GM23338 (cell line): ENCODE results near the gene CECR2. TPM values are rescaled to one million over a fixed set of nuclear protein-coding genes. Genes with fewer than 3 reads are reported as not detected.

Experiments
- ATAC-seq: fragments of 200-7000 bp; cut with Tn5 transposase; 3 replicates; pipeline ENCODE4 v1.9.1; 2020
- DNase-seq: peaks from one replicate; pipeline ENCODE4 v3.0.0-alpha.2; 2015; ENCODE audit warnings: low spot score
- H2AFZ ChIP-seq: fragments of 200-600 bp; sonication (generic); 2 replicates; pipeline ENCODE4 v1.8.0; 2016; ENCODE audit warnings: antibody characterized with exemption, mild to moderate bottlenecking, moderate library complexity
- H3F3A ChIP-seq: fragments of 200-600 bp; sonication (generic); replicated peaks from 2 replicates; pipeline ENCODE4 v1.8.0; 2017; ENCODE audit warnings: antibody characterized with exemption, mixed run types, low read depth
- H3K27ac ChIP-seq: fragments of 200-600 bp; sonication (generic); 2 replicates; pipeline ENCODE4 v1.6.1; 2016; ENCODE audit warnings: low read depth
- H3K27me3 ChIP-seq: fragments of 200-600 bp; sonication (generic); 2 replicates; pipeline ENCODE4 v1.8.0; 2016; ENCODE audit warnings: mild to moderate bottlenecking, mixed run types, moderate library complexity; ENCODE audit not compliant: insufficient read depth
- H3K36me3 ChIP-seq: fragments of 200-600 bp; sonication (generic); 2 replicates; pipeline ENCODE4 v1.8.0; 2016; ENCODE audit warnings: mild to moderate bottlenecking; ENCODE audit not compliant: insufficient read depth
- H3K4me1 ChIP-seq: fragments of 200-600 bp; sonication (generic); 2 replicates; pipeline ENCODE4 v1.8.0; 2016; ENCODE audit warnings: mild to moderate bottlenecking, moderate library complexity; ENCODE audit not compliant: insufficient read depth
- H3K4me2 ChIP-seq: fragments of 200-600 bp; sonication (generic); 2 replicates; pipeline ENCODE4 v1.7.1; 2017; ENCODE audit warnings: mixed run types
- H3K4me3 ChIP-seq: fragments of 200-600 bp; sonication (generic); 2 replicates; pipeline ENCODE4 v1.6.1; 2016; ENCODE audit warnings: mixed run types
- H3K79me2 ChIP-seq: fragments of 200-600 bp; sonication (generic); replicated peaks from 2 replicates; pipeline ENCODE4 v1.8.0; 2017; ENCODE audit warnings: mild to moderate bottlenecking; ENCODE audit not compliant: insufficient read depth
- H3K9me2 ChIP-seq: fragments of 200-600 bp; sonication (generic); 2 replicates; pipeline ENCODE4 v1.8.0; 2017; ENCODE audit not compliant: insufficient read depth
- H4K20me1 ChIP-seq: fragments of 200-600 bp; sonication (generic); replicated peaks from 2 replicates; pipeline ENCODE4 v1.8.0; 2017; ENCODE audit warnings: mild to moderate bottlenecking; ENCODE audit not compliant: insufficient read depth
- H3K27ac Mint-ChIP-seq: 2 replicates; pipeline ENCODE4 v1.8.0; 2020; ENCODE audit warnings: inconsistent platforms, mild to moderate bottlenecking, moderate library complexity, mixed read lengths
- H3K27me3 Mint-ChIP-seq: 3 replicates; pipeline ENCODE4 v1.8.0; 2022; ENCODE audit warnings: low read depth, mild to moderate bottlenecking, moderate library complexity, mixed read lengths, inconsistent platforms; ENCODE audit not compliant: insufficient read depth, poor library complexity
- H3K36me3 Mint-ChIP-seq: 3 replicates; pipeline ENCODE4 v1.8.0; 2021; ENCODE audit warnings: low read depth, mild to moderate bottlenecking, inconsistent platforms, moderate library complexity, mixed read lengths
- H3K4me1 Mint-ChIP-seq: 3 replicates; pipeline ENCODE4 v1.8.0; 2020; ENCODE audit warnings: mild to moderate bottlenecking, inconsistent platforms, mixed read lengths
- H3K4me3 Mint-ChIP-seq: 3 replicates; pipeline ENCODE4 v1.8.0; 2021; ENCODE audit warnings: moderate library complexity, mild to moderate bottlenecking, inconsistent platforms, mixed read lengths
- H3K9me3 Mint-ChIP-seq: 3 replicates; pipeline ENCODE4 v1.8.0; 2020; ENCODE audit warnings: moderate library complexity, mild to moderate bottlenecking, inconsistent platforms, mixed read lengths
- CREB1 ChIP-seq: fragments of 250-450 bp; sonication (Bioruptor Pico); IDR thresholded peaks from 2 replicates; pipeline ENCODE4 v1.5.0; 2020; ENCODE audit warnings: low read depth, mild to moderate bottlenecking, moderate library complexity
- EZH2 ChIP-seq: fragments of 200-600 bp; sonication (generic); IDR thresholded peaks from one replicate; pipeline ENCODE4 v1.8.0; 2017; ENCODE audit warnings: antibody characterized with exemption, mild to moderate bottlenecking, low read depth; ENCODE audit not compliant: unreplicated experiment
- EZH2phosphoT487 ChIP-seq: fragments of 200-600 bp; sonication (generic); IDR thresholded peaks from one replicate; pipeline ENCODE4 v1.8.1; 2018; ENCODE audit warnings: antibody characterized with exemption; ENCODE audit not compliant: unreplicated experiment
- JUNB ChIP-seq: IDR thresholded peaks from one replicate; pipeline ENCODE4 v1.6.1; 2016; ENCODE audit warnings: antibody characterized with exemption; ENCODE audit not compliant: unreplicated experiment
- NANOG ChIP-seq: IDR thresholded peaks from 2 replicates; pipeline ENCODE4 v1.6.1; 2016; ENCODE audit warnings: antibody characterized with exemption, borderline replicate concordance
- POLR2AphosphoS5 ChIP-seq: IDR thresholded peaks from 2 replicates; pipeline ENCODE4 v1.6.1; 2016; ENCODE audit warnings: antibody characterized with exemption, low read depth
- STAT1 ChIP-seq: IDR thresholded peaks from one replicate; pipeline ENCODE4 v1.6.1; 2016; ENCODE audit warnings: antibody characterized with exemption; ENCODE audit not compliant: unreplicated experiment
- ZNF114 ChIP-seq: fragments of 250-450 bp; sonication (Bioruptor Pico); IDR thresholded peaks from 2 replicates; pipeline ENCODE4 v1.5.0; 2020; ENCODE audit warnings: mild to moderate bottlenecking, moderate library complexity
- ZNF331 ChIP-seq: fragments of 250-450 bp; sonication (Bioruptor Pico); IDR thresholded peaks from 2 replicates; pipeline ENCODE4 v1.5.0; 2020; ENCODE audit warnings: low read depth, mild to moderate bottlenecking, moderate library complexity
- polyA plus RNA-seq: library from polyadenylated mRNA; unstranded; fragments of >200 nt; fragmentation: Nextera tagmentation; extraction: Ambion mirVana; gene quantifications from 2 replicates; pipeline ENCODE4 v1.2.1, GENCODE V29; 2016
- total RNA-seq: library from RNA; depleted of rRNA; stranded (reverse); fragments of >200 nt; shearing (Covaris generic); gene quantifications from 2 replicates; pipeline ENCODE4 v1.2.3, GENCODE V29; 2014
- TF ChIP-seq, protein P1 (sequence below): fragments of 250-450 bp; sonication (Bioruptor Pico); IDR thresholded peaks from 2 replicates; pipeline ENCODE4 v1.5.0; 2020; ENCODE audit warnings: mild to moderate bottlenecking, moderate library complexity
- TF ChIP-seq, protein P2 (sequence below), 2 experiments: fragments of 200-600 bp in 1 of 2; sonication (generic) in 1 of 2; conservative IDR thresholded peaks; 2 replicates each; pipeline versions ENCODE4 v1.5.1 to v1.6.1; 2016 to 2017; ENCODE audit warnings: antibody characterized with exemption in 2 of 2, low read depth in 2 of 2, mild to moderate bottlenecking in 2 of 2, moderate library complexity in 1 of 2
- TF ChIP-seq, protein P3 (sequence below): IDR thresholded peaks from one replicate; pipeline ENCODE4 v1.6.1; 2018; ENCODE audit warnings: antibody characterized with exemption; ENCODE audit not compliant: unreplicated experiment
- TF ChIP-seq, protein P4 (sequence below): IDR thresholded peaks from 2 replicates; pipeline ENCODE4 v1.6.1; 2016; ENCODE audit warnings: antibody characterized with exemption

Gene CECR2
- total and polyA plus RNA-seq, 2 experiments from 2014 or later: 18.4 to 110 TPM

DNA sequence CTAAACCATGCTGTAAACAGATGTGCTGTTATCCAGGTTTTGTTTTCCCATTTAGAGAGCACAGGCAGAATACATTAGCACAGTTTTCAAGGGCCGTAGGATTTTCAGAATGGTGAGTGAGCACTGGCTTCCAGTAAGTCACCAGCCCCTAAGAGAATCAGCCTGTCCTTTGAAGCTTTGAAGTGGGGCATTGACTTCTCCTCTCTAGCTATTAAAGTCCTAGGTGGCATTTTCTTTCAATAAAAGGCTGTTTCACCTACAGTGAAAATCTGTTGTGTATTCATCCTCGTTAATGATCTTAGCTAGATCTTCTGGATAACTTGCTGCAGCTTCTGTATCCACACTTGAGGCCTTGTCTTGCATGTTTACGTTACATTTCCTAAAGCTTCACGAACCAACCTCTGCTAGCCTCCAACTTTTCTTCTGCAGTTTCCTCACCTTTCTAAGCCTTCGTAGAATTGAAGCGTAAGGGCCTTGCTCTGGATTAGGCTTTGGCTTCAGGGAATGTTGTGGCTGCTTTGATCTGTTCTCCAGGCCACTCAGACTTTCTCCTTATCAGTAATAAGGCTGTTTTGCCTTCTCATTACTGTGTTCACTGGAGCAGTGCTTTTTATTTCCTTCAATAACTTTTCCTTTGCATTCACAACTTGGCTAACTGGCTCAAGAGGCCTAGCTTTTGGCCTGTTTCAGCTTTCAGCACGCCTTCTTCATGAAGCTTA, 15.5 kb downstream of the CECR2 start:
- H3K4me3 Mint-ChIP-seq: no peak overlapping the region
- H3K4me1 Mint-ChIP-seq: peaks cover 66% of the 10 kb centered on the region
- no peak for DNase-seq

More for the DNA sequence above, 15.5 kb downstream of the CECR2 start:
- Mint-ChIP-seq H3K9me3 (peaks cover 8% of the 10 kb centered on the region; the same call in 1 of the 3 replicates), H3K36me3 (peaks cover 52% of the 10 kb centered on the region), H3K27me3 (peaks cover 8% of the 10 kb centered on the region), H3K27ac (no peak overlapping the region)
- Histone ChIP-seq H3K9me2 (no peaks in the 10 kb centered on the region), H2AFZ (no peak overlapping the region), H3K4me2 (peak overlapping the region; percentile 31; the same call in 1 of the 2 replicates), H3K36me3 (no peaks in the 10 kb centered on the region), H4K20me1 (peaks cover 74% of the 10 kb centered on the region), H3K27me3 (no peaks in the 10 kb centered on the region), H3K79me2 (peaks cover 99% of the 10 kb centered on the region), H3K4me1 (peaks cover 75% of the 10 kb centered on the region), H3F3A (peaks cover 15% of the 10 kb centered on the region), H3K27ac (peak overlapping the region; percentile 81), H3K4me3 (no peak overlapping the region)
- no peak for ATAC-seq
- TF ChIP-seq NANOG: no peak
- TF ChIP-seq, protein P1, sequence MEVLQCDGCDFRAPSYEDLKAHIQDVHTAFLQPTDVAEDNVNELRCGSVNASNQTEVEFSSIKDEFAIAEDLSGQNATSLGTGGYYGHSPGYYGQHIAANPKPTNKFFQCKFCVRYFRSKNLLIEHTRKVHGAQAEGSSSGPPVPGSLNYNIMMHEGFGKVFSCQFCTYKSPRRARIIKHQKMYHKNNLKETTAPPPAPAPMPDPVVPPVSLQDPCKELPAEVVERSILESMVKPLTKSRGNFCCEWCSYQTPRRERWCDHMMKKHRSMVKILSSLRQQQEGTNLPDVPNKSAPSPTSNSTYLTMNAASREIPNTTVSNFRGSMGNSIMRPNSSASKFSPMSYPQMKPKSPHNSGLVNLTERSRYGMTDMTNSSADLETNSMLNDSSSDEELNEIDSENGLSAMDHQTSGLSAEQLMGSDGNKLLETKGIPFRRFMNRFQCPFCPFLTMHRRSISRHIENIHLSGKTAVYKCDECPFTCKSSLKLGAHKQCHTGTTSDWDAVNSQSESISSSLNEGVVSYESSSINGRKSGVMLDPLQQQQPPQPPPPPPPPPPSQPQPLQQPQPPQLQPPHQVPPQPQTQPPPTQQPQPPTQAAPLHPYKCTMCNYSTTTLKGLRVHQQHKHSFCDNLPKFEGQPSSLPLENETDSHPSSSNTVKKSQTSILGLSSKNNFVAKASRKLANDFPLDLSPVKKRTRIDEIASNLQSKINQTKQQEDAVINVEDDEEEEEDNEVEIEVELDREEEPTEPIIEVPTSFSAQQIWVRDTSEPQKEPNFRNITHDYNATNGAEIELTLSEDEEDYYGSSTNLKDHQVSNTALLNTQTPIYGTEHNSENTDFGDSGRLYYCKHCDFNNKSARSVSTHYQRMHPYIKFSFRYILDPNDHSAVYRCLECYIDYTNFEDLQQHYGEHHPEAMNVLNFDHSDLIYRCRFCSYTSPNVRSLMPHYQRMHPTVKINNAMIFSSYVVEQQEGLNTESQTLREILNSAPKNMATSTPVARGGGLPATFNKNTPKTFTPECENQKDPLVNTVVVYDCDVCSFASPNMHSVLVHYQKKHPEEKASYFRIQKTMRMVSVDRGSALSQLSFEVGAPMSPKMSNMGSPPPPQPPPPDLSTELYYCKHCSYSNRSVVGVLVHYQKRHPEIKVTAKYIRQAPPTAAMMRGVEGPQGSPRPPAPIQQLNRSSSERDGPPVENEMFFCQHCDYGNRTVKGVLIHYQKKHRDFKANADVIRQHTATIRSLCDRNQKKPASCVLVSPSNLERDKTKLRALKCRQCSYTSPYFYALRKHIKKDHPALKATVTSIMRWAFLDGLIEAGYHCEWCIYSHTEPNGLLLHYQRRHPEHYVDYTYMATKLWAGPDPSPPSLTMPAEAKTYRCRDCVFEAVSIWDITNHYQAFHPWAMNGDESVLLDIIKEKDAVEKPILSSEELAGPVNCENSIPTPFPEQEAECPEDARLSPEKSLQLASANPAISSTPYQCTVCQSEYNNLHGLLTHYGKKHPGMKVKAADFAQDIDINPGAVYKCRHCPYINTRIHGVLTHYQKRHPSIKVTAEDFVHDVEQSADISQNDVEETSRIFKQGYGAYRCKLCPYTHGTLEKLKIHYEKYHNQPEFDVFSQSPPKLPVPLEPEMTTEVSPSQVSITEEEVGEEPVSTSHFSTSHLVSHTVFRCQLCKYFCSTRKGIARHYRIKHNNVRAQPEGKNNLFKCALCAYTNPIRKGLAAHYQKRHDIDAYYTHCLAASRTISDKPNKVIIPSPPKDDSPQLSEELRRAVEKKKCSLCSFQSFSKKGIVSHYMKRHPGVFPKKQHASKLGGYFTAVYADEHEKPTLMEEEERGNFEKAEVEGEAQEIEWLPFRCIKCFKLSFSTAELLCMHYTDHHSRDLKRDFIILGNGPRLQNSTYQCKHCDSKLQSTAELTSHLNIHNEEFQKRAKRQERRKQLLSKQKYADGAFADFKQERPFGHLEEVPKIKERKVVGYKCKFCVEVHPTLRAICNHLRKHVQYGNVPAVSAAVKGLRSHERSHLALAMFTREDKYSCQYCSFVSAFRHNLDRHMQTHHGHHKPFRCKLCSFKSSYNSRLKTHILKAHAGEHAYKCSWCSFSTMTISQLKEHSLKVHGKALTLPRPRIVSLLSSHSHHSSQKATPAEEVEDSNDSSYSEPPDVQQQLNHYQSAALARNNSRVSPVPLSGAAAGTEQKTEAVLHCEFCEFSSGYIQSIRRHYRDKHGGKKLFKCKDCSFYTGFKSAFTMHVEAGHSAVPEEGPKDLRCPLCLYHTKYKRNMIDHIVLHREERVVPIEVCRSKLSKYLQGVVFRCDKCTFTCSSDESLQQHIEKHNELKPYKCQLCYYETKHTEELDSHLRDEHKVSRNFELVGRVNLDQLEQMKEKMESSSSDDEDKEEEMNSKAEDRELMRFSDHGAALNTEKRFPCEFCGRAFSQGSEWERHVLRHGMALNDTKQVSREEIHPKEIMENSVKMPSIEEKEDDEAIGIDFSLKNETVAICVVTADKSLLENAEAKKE: no peak
- no peak for TF ChIP-seq ZNF114 (CRISPR knock-in tag)
- TF ChIP-seq EZH2phosphoT487: no peak
- TF ChIP-seq ZNF331 (CRISPR knock-in tag): no peak
- TF ChIP-seq, protein P2, sequence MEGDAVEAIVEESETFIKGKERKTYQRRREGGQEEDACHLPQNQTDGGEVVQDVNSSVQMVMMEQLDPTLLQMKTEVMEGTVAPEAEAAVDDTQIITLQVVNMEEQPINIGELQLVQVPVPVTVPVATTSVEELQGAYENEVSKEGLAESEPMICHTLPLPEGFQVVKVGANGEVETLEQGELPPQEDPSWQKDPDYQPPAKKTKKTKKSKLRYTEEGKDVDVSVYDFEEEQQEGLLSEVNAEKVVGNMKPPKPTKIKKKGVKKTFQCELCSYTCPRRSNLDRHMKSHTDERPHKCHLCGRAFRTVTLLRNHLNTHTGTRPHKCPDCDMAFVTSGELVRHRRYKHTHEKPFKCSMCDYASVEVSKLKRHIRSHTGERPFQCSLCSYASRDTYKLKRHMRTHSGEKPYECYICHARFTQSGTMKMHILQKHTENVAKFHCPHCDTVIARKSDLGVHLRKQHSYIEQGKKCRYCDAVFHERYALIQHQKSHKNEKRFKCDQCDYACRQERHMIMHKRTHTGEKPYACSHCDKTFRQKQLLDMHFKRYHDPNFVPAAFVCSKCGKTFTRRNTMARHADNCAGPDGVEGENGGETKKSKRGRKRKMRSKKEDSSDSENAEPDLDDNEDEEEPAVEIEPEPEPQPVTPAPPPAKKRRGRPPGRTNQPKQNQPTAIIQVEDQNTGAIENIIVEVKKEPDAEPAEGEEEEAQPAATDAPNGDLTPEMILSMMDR (conservative IDR thresholded peaks at IDR 0.05; ENCODE audit: low read depth in 2 of 2): no peak
- no peak for TF ChIP-seq CREB1 (CRISPR knock-in tag)
- no peak for TF ChIP-seq POLR2AphosphoS5
- TF ChIP-seq JUNB: no peak
- TF ChIP-seq EZH2: no peak
- TF ChIP-seq STAT1: no peak
- TF ChIP-seq, protein P3, sequence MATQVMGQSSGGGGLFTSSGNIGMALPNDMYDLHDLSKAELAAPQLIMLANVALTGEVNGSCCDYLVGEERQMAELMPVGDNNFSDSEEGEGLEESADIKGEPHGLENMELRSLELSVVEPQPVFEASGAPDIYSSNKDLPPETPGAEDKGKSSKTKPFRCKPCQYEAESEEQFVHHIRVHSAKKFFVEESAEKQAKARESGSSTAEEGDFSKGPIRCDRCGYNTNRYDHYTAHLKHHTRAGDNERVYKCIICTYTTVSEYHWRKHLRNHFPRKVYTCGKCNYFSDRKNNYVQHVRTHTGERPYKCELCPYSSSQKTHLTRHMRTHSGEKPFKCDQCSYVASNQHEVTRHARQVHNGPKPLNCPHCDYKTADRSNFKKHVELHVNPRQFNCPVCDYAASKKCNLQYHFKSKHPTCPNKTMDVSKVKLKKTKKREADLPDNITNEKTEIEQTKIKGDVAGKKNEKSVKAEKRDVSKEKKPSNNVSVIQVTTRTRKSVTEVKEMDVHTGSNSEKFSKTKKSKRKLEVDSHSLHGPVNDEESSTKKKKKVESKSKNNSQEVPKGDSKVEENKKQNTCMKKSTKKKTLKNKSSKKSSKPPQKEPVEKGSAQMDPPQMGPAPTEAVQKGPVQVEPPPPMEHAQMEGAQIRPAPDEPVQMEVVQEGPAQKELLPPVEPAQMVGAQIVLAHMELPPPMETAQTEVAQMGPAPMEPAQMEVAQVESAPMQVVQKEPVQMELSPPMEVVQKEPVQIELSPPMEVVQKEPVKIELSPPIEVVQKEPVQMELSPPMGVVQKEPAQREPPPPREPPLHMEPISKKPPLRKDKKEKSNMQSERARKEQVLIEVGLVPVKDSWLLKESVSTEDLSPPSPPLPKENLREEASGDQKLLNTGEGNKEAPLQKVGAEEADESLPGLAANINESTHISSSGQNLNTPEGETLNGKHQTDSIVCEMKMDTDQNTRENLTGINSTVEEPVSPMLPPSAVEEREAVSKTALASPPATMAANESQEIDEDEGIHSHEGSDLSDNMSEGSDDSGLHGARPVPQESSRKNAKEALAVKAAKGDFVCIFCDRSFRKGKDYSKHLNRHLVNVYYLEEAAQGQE: no peak
- TF ChIP-seq, protein P4, sequence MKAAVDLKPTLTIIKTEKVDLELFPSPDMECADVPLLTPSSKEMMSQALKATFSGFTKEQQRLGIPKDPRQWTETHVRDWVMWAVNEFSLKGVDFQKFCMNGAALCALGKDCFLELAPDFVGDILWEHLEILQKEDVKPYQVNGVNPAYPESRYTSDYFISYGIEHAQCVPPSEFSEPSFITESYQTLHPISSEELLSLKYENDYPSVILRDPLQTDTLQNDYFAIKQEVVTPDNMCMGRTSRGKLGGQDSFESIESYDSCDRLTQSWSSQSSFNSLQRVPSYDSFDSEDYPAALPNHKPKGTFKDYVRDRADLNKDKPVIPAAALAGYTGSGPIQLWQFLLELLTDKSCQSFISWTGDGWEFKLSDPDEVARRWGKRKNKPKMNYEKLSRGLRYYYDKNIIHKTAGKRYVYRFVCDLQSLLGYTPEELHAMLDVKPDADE: no peak
